Dermis blood vessel endothelial cell (primary cell): ENCODE measurements around the gene ZNF234. TPM values are rescaled to one million over a fixed set of nuclear protein-coding genes. Genes with fewer than 3 reads are reported as not detected.
"Not testable (repeated sequence)": the region's sequence is repeated elsewhere in the genome, so short reads cannot be mapped to it uniquely, and the experiment has no call there.

Experiments
- DNase-seq: peaks from one replicate; pipeline ENCODE4 v3.0.0; 2010
- total RNA-seq: library from RNA; depleted of rRNA; stranded (reverse); fragments of >200 nt; gene quantifications from 2 replicates; pipeline ENCODE4 v1.2.3, GENCODE V29; 2014

The ZNF234 gene
- total RNA-seq, 1 donor from 2014 or later: 15.7 TPM

DNA sequence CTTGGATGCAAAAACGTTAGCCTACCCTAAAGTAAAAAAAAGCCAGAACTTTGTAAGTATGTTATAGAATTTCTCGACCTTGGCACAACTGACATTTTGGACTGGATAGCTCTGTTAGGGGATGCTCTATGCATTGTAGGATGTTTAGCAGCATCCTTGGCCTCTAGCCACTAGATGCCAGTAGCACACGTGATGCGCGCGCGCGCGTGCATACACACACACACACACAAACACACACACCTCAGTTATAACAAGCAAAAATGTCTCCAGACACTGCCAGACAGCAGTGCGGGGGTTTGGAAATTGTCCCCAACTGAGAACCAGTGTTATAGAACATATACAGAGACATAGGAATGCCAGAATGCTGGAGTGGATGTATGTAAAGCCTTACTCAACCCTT lies 40.8 kb downstream of the ZNF234 start:
- DNase-seq: no peak

DNA sequence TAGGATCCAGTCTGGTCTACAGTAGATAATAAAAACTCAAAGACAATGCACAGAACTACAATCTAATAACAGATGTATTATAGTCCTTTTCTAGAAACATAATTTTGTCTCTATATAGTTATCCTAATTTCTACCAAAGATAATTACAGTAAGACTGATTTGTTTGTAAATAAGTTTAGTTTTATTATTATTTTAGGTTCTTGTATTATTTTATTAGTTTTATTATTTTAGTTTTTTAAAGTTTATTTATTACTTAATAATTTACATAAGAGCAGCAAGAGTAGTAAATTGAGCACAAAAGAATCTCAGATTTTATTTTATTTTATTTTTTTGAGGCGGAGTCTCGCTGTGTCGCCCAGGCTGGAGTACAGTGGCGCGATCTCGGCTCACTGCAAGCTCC lies 48.7 kb downstream of the ZNF234 start:
- DNase-seq: no peak

DNA sequence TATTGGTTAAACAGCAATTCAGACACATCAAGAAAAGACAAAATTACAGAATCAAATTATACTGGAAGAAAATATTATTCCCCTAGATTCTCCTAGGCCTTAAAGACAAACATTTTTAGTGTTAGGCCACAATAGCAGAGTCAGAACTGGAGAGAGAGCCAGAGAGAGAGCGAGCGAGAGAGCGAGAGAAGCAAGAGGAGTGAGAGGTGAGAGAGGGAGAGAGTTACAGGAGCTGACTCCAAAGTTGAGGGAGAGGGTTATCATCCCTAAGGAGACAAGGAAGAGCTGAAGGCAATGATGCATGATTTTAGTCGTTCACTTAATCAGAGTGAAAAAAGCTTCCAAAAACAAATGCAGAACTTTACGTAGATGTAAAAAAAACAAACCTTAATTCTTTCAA lies 50.8 kb downstream of the ZNF234 start:
- DNase-seq: no peak

DNA sequence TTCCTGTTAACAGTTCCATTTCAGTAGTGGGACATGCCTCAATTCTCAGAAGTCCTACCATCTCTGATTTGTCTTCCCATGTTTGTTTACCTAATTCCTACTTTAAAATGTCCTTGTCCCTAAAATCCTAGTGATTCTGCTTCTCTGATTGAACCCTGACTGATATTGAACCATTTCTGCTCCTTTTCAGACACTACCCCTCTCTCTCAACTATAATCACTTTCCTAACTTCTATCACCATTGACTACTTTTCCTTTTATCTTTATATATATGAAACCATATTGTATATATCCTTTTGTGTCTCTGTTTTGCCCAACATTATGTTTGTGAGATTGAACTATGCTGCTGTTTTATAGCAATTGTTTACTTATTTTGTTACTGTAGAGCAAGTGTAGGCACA lies 55.4 kb downstream of the ZNF234 start:
- no peak for DNase-seq

DNA sequence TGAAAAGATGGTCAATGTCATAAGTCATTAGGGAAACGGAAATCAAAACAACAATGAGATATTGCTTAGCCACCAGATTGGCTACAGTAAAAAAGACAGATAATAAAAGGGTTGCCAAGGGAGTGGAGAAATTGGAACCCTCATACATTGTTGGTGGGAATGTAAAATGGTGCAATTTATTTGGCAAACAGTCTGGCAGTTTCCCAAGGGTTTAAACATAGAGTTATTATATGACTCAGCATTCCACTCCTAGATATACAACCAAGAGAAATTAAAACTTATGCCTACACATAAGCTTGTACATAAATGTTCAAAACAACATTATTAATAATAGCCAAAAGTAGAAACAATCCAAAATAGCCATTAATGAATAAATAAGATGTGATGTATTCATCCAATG lies 61.1 kb downstream of the ZNF234 start:
- no peak for DNase-seq

DNA sequence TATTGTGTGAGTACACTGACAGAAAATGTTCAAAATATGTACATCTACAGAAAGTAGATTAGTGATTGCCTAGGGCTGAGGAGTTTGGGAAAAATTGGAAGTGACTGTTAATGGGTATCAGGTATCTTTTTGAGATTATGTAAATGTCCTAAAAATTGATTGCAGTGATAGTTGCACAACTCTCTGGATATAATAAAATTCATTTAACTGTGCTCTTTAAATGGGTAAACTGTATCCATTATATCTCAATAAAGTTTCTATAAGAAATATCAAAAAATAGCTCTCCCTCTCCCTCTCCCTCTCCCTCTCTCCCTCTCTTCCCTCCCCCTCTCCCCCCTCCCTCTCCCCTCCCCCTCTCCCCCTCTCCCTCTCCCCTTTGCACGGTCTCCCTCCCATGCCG lies 61.6 kb downstream of the ZNF234 start:
- DNase-seq: no peak

DNA sequence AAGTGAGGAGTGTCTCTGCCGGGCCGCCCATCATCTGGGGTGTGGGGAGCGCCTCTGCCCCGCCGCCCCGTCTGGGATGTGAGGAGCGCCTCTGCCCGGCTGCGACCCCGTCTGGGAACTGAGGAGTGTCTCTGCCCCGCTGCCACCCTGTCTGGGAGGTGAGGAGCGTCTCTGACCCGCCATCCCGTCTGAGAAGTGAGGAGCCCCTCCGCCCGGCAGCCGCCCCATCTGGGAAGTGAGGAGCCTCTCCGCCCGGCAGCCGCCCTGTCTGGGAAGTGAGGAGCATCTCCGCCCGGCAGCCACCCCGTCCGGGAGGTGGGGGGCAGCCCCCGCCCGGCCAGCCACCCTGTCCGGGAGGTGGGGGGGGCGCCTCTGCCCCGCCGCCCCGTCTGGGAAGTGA lies 62.5 kb downstream of the ZNF234 start:
- DNase-seq: not testable (repeated sequence)

DNA sequence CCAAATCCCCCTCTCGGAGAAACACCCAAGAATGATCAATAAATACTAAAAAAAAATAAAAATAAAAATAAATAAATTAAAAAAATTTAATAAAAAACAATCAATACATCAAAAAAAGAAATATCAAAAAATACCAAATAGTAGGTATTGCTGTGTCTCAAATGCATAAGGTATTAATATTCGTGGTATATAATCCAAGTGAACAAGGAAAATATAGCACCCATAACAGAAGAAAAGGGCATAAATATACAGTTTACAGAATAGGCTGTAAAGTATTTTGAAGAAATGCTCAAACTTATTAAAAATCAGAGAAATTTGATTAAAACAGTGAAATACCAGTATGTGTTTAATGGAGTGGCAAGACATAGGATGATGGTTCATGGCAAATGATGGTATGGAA lies 63.4 kb downstream of the ZNF234 start:
- no peak for DNase-seq

DNA sequence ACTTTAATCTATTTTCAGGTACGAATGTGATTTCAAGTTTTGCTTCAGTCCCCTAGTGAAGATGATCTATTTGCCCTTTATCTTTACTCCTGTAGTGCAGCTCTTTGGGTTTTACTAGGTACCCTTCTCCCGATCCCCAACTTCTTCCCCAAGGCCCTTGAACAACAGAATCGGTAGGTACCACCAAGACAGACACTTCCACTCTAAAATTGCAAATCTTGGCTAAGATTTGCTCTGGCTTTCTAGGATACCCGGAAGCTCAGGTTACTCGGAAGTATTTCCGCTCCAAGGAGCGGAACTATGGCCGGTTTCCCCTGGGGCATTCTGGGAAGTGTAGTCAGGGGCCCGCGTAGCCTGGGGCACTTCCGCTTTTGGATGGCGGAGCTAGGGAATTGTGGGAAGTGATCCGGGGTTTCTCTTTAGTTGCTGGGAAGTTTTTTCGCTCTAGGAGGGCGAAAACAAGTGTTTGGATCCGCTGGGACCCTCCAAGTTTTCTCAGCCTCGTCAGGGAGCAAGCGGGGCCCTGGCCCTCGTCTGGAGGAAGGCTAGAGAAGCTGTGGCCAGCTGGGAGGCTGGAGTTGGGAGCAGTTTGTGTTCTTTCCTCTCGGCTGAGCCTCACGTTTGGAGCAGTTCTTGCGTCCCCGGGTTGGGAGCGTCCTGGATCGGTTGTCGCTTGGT lies 65.9 kb downstream of the ZNF234 start:
- DNase-seq: peak; percentile 93

Other genes with a start within 250 kb of the ZNF234 start
- 19.2 and 21.0 TPM in 2 replicates for gene ZNF45, start 206.3 kb upstream of the ZNF234 start, total RNA-seq
- 4.9 and 6.8 TPM in 2 replicates for gene ZNF221, start 190.3 kb upstream of the ZNF234 start, total RNA-seq
- 6.6 and 9.5 TPM in 2 replicates for gene ZNF155, start 157.4 kb upstream of the ZNF234 start, total RNA-seq
- gene ZNF230, start 138.6 kb upstream of the ZNF234 start, total RNA-seq: 2.6 and 3.7 TPM in 2 replicates
- gene ZNF222, start 116.2 kb upstream of the ZNF234 start, total RNA-seq: 4.8 and 7.5 TPM in 2 replicates
- 6.3 and 8.3 TPM in 2 replicates for gene ZNF223, start 89.5 kb upstream of the ZNF234 start, total RNA-seq
- 2.4 and 3.4 TPM in 2 replicates for gene ZNF284, start 69.4 kb upstream of the ZNF234 start, total RNA-seq
- gene ZNF224, start 47.2 kb upstream of the ZNF234 start, total RNA-seq: 22.0 and 37.6 TPM in 2 replicates
- 5.3 and 8.5 TPM in 2 replicates for gene ZNF225, start 28.2 kb upstream of the ZNF234 start, total RNA-seq
- gene ZNF226, start 23.5 kb downstream of the ZNF234 start, total RNA-seq: 11.4 and 19.2 TPM in 2 replicates
- gene ZNF227, start 71.0 kb downstream of the ZNF234 start, total RNA-seq: 20.0 and 24.3 TPM in 2 replicates
- 1.5 and 1.7 TPM in 2 replicates for gene ZNF233, start 118.3 kb downstream of the ZNF234 start, total RNA-seq
- gene ZNF235, start 163.5 kb downstream of the ZNF234 start, total RNA-seq: 7.5 and 9.4 TPM in 2 replicates
- 8.3 and 9.9 TPM in 2 replicates for gene ZNF112, start 215.1 kb downstream of the ZNF234 start, total RNA-seq